Retinal pigment epithelial cell (primary cell): ENCODE measurements around the gene SLC7A14.

Experiments used
- DNase-seq: peaks from one replicate; pipeline ENCODE4 v3.0.0-alpha.2; 2010; ENCODE audit warnings: low read depth
- H3K4me3 ChIP-seq: 2 replicates; pipeline ENCODE4 v1.5.1; 2011; ENCODE audit warnings: mild to moderate bottlenecking, low read length, control low read depth, moderate library complexity
- TF ChIP-seq, protein P1 (sequence below): conservative IDR thresholded peaks from 2 replicates; pipeline ENCODE4 v1.5.1; 2011; ENCODE audit warnings: low read depth, low read length, control low read depth, inconsistent platforms

The SLC7A14 gene

DNA sequence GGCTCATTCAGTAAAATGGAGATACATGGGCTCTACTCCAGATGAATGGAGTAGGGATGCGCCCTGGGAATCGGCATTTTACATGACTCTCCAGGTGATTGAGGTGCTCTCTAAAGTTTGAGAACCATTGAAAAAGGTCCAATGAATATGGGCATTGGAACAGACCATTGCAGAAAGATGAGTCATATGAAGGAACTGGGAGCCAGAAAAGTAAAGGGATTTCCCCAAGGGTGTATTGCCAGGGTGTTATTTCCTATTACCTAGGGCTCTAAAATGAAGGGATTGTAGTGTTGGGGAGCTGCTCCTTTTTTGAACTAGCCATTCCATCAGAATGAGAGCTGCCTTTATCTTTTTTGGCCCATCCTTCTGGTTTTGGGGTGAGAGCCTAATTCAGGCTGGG, 145.5 kb downstream of the SLC7A14 start:
- TF ChIP-seq, protein P1, sequence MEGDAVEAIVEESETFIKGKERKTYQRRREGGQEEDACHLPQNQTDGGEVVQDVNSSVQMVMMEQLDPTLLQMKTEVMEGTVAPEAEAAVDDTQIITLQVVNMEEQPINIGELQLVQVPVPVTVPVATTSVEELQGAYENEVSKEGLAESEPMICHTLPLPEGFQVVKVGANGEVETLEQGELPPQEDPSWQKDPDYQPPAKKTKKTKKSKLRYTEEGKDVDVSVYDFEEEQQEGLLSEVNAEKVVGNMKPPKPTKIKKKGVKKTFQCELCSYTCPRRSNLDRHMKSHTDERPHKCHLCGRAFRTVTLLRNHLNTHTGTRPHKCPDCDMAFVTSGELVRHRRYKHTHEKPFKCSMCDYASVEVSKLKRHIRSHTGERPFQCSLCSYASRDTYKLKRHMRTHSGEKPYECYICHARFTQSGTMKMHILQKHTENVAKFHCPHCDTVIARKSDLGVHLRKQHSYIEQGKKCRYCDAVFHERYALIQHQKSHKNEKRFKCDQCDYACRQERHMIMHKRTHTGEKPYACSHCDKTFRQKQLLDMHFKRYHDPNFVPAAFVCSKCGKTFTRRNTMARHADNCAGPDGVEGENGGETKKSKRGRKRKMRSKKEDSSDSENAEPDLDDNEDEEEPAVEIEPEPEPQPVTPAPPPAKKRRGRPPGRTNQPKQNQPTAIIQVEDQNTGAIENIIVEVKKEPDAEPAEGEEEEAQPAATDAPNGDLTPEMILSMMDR, result no peak
- no peak overlapping the region for H3K4me3 ChIP-seq
- no peak for DNase-seq

DNA sequence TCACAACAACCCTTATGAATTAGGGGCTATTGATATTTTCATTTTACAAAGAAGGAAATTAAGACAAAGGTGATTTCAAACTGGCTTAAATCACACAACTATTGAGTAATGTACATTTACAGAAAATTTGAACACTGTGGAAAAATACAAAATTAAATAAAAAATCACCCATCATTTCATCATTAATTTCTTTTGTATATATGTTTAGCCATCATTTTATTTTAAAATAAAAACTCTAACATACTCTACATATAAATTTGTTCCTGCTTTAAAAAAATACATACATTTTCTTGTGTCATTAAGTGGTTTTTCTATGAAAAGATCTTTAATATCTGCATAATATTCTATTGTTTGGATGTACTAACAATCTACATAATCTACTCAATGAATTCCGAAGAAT, 147.0 kb downstream of the SLC7A14 start:
- no peak for DNase-seq
- no peak overlapping the region for H3K4me3 ChIP-seq
- TF ChIP-seq, protein P1, result no peak

DNA sequence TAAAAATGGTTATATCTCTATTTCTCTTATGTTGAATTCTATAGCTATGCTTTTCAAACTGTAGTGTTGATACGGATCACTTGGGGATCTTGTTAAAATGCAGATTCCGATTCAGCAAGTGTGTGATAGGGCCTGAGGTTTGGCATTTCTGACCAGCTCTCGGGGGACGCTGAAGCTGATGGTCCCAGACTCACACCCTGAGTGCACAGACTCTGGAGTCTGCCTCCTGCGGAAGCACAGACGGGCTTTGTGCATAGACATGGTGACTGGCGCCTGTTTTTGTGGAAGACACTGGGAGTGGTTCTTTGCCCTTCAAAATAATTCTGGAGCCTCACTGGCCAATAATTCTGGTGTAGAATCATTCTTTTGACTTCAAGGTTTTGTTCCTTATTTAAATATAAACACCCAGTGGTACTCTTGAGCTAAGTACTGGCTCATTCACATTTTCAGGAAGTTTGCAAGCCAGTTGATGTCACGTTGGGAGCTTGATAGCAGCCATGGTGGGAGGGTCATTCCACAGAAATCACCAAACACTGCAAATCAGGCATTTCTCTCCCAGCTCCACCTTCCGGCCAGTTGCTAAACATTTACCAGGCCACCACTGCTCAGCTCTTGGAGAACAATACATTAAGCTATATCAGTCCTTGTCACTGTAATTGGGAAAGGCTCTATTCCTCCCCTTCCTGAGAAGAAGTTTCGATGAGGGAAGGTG, 148.0 kb downstream of the SLC7A14 start:
- no peak overlapping the region for H3K4me3 ChIP-seq
- TF ChIP-seq, protein P1, result no peak
- DNase-seq, result no peak

DNA sequence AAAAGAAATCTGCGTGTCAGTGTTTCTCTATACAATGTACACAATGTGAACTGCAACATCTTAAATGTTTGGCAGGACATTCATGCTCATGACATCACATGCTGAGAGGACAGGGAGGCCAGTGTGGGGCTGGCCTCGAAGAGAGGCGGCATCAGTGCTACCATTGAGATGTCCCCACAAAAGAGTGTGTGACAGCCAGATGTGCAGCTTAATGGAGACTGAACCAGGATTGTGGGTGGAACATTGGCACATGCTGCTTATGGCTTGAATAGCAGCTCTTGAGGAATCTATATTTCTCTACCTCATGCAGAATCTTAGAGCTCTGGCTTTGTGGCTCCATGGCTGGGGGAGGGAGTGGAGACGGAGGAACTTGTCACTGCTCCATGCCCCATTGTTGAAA, 148.7 kb downstream of the SLC7A14 start:
- H3K4me3 ChIP-seq, result no peak overlapping the region
- TF ChIP-seq, protein P1, result no peak
- no peak for DNase-seq

DNA sequence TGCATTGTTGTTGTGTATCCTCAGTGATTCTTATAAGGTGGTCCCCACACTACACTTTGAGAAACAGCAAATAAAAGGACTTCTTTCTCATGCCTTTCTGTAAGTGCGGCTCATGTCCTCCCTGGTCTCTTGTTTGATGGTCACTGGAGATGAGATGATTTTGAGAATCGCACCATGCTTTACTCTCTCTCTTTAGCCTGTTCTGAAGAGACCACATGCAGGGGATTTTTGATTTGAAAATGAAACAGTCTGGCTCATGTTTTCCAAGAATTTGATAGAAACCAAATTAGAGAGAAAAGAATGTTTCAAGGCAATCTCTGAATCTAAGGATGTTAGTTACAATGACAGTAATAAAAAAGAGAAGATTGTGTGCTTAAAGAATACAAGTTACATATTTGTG, 149.2 kb downstream of the SLC7A14 start:
- TF ChIP-seq, protein P1, result no peak
- no peak for DNase-seq
- H3K4me3 ChIP-seq, result no peak overlapping the region

DNA sequence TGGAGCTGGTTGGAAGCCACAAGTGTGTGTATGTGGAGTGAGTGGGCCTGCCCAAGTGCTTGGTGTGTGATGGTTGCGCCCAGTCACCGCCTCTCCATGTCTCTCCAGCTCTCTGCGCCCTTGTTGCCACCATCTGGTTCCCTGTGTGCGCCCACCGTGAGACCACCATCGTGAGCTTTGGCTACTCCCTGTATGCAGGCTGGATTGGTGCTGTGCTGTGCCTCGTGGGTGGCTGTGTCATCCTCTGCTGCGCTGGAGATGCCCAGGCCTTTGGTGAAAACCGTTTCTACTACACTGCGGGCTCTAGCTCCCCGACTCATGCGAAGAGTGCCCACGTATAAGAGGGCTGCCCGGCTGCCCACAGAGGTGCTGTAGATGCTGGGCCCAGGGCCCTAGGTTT, 153.5 kb downstream of the SLC7A14 start:
- TF ChIP-seq, protein P1, result no peak
- H3K4me3 ChIP-seq, result no peak overlapping the region
- DNase-seq, result no peak

DNA sequence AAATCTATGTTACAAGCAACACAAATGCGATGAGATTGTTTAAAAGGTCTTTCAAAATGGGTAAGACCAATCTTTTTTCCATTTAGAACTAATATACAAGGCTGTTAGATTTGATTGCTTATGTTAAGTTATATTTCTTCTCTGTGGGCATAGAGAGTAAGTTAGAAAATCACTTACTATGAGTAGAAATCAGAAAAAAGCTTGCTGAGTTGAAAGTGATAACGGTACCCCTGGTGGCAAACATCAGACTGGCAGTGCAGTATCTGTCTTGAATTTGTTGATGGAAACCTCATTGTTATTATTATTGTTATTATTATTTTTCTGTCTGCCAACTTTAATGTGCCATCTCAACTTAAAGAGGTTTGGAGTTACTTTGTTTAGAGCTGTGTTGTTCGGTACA, 154.8 kb downstream of the SLC7A14 start:
- DNase-seq, result no peak
- H3K4me3 ChIP-seq, result no peak overlapping the region
- TF ChIP-seq, protein P1, result peak; percentile 36
